MM.1S (cell line): ENCODE measurements around the gene CEL.

ENCODE experiments used
- EZH2 ChIP-seq: fragments of 300-600 bp; sonication (generic); optimal IDR thresholded peaks from 2 replicates; pipeline ENCODE3; 2017; ENCODE audit warnings: low read depth, mild to moderate bottlenecking, antibody characterized with exemption, low read length, mixed read lengths
- EZH2phosphoT487 ChIP-seq: fragments of 300-600 bp; sonication (generic); IDR thresholded peaks from 2 replicates; pipeline ENCODE4 v1.6.1; 2018; ENCODE audit warnings: antibody characterized with exemption, low read length
- TF ChIP-seq, protein P1 (sequence below): fragments of 300-600 bp; sonication (generic); IDR thresholded peaks from 2 replicates; pipeline ENCODE4 v1.5.1; 2016; ENCODE audit warnings: antibody characterized with exemption, low read length, mixed read lengths

DNA sequence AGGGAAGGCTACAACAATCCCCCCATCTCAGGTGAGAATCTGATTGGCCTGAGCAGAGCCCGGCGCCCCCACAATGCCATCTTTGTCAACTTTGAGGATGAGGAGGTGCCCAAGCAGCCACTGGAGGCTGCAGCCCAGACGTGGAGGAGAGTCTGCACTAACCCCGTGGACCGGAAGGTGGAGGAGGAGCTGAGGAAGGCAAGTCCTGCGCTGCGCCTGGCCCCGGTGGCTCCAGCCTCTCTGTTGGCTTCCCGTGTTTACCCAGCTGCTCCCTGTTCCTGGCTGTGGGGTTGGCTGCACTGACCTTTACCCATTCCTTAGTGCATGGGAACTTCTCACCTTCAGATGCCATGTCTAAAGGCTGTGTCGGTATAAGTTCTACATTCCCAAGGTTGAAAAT is 11.0 kb upstream of the CEL start:
- TF ChIP-seq, protein P1, sequence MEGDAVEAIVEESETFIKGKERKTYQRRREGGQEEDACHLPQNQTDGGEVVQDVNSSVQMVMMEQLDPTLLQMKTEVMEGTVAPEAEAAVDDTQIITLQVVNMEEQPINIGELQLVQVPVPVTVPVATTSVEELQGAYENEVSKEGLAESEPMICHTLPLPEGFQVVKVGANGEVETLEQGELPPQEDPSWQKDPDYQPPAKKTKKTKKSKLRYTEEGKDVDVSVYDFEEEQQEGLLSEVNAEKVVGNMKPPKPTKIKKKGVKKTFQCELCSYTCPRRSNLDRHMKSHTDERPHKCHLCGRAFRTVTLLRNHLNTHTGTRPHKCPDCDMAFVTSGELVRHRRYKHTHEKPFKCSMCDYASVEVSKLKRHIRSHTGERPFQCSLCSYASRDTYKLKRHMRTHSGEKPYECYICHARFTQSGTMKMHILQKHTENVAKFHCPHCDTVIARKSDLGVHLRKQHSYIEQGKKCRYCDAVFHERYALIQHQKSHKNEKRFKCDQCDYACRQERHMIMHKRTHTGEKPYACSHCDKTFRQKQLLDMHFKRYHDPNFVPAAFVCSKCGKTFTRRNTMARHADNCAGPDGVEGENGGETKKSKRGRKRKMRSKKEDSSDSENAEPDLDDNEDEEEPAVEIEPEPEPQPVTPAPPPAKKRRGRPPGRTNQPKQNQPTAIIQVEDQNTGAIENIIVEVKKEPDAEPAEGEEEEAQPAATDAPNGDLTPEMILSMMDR = no peak
- TF ChIP-seq EZH2 (no peak), EZH2phosphoT487 (no peak)
